Stomach (tissue), 9 donors: ENCODE results near the gene GPBP1L1. TPM values are rescaled to one million over a fixed set of nuclear protein-coding genes. Genes with fewer than 3 reads are reported as not detected.
A peak's percentile ranks its signal among the peaks of the same experiment; 100 is the strongest.

ENCODE experiments used
- DNase-seq, 2 donors: peaks; one replicate each; pipeline versions ENCODE4 v3.0.0 to v3.0.0-alpha.2; 2013 to 2019
- H3K27ac ChIP-seq, 5 donors: fragments of 200-600 bp in 4 of 5; sonication (generic) in 4 of 5; one replicate each; pipeline ENCODE4 v1.5.1; 2013 to 2019; ENCODE audit warnings: mild to moderate bottlenecking in 1 of 5, moderate library complexity in 1 of 5
- H3K27me3 ChIP-seq, 3 donors: fragments of 200-600 bp; sonication (generic); one replicate each; pipeline ENCODE4 v1.5.1; 2017 to 2019; ENCODE audit warnings: mixed run types in 1 of 3
- H3K36me3 ChIP-seq, 4 donors: fragments of 200-600 bp; sonication (generic); 1 replicate in 3 of 4; 2 replicates in 1 of 4; pipeline ENCODE4 v1.5.1; 2016 to 2019
- H3K4me1 ChIP-seq, 4 donors: fragments of 200-600 bp; sonication (generic); one replicate each; pipeline ENCODE4 v1.5.1; 2016 to 2019
- H3K4me3 ChIP-seq, 4 donors: fragments of 200-600 bp; sonication (generic) in 3 of 4; one replicate each; pipeline ENCODE4 v1.5.1; 2016 to 2019; ENCODE audit warnings: mild to moderate bottlenecking in 1 of 4
- H3K9me3 ChIP-seq, 4 donors: fragments of 200-600 bp; sonication (generic); one replicate each; pipeline ENCODE4 v1.5.1; 2016 to 2019
- EP300 ChIP-seq: sonication (generic); formaldehyde crosslinking; IDR thresholded peaks from one replicate; pipeline ENCODE4 v1.6.1; 2017; ENCODE audit warnings: antibody characterized with exemption
- POLR2A ChIP-seq, 4 donors: fragments of 450-650 bp; IDR thresholded peaks; one replicate each; pipeline ENCODE4 v1.6.1; 2016; ENCODE audit warnings: antibody characterized with exemption in 4 of 4, control low read depth in 2 of 4, mild to moderate bottlenecking in 1 of 4, moderate library complexity in 1 of 4
- POLR2AphosphoS5 ChIP-seq, 3 donors: sonication (generic); formaldehyde crosslinking; IDR thresholded peaks; one replicate each; pipeline ENCODE4 v1.6.1; 2016; ENCODE audit warnings: antibody characterized with exemption in 3 of 3
- WGBS, 5 donors: extraction: QIAGEN DNeasy Blood & Tissue Kit in 3 of 5; methylation state at CpG; one replicate each; pipeline versions ENCODE4 v1.1.5 to v1.1.7; 2013 to 2018; 5-methylcytosine and 5-hydroxymethylcytosine counted together
- intact Hi-C: fragments of 100-400 bp; cut with DNase I; formaldehyde crosslinking; loops from one replicate; pipeline ENCODE4 v1.15.1; 2023; ENCODE audit warnings: low total_unique reads
- polyA plus RNA-seq, 3 donors: library from polyadenylated mRNA; stranded (reverse); fragments of 200-250 nt; gene quantifications; one replicate each; pipeline ENCODE4 v1.2.3, GENCODE V29; 2013
- total RNA-seq, 5 donors: library from RNA; depleted of rRNA; stranded (reverse); fragments of >200 nt; gene quantifications; one replicate each; pipeline versions ENCODE4 v1.1.0 to v1.2.3, GENCODE V29; 2014 to 2016
- TF ChIP-seq, protein P1 (sequence below), 7 experiments: fragments of 450-650 bp in 4 of 7; fragments of 200-600 bp in 3 of 7; sonication (generic) in 3 of 7; IDR thresholded peaks; one replicate each; pipeline ENCODE4 v1.5.1; 2016 to 2019; ENCODE audit warnings: antibody characterized with exemption in 7 of 7, control low read depth in 2 of 7, mild to moderate bottlenecking in 1 of 7
- donor health status: healthy with polysubstance abuse.
- donor health status: Bipolar disorder and iron deficiency.
- donor health status: healthy.

The GPBP1L1 gene
- total and polyA plus RNA-seq, 8 donors = 40.1 to 346 (median 103) TPM

DNA sequence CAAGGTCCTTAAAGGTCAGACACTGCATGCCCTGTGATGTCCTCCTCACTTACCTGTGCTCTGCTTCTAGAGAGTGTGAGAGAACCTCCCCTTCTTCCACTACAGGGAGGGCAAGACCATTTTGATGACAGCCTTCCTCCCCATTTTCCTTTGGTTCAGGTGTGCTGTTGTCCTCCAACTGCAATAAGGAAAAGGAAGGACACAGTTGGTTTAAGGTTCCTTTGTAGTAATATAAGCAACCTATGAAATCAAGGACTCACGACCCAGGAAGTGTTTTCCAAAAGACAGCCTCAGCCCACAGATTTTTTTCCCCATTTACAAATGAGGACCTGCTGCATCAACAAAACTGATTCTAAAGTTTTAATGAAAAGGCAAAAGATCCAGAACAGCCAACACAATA is 55.9 kb downstream of the GPBP1L1 start:
- intact Hi-C loops = no loop called here
- Histone ChIP-seq H3K36me3 (peaks cover 75 to 100% (median 99%) of the 10 kb centered on the region in 4 donors), H3K27ac (no peak overlapping the region), H3K4me1 (peaks cover 0 to 7% (median 2%) of the 10 kb centered on the region in 4 donors), H3K4me3 (no peak overlapping the region), H3K27me3 (no peaks in the 10 kb centered on the region), H3K9me3 (no peaks in the 10 kb centered on the region)
- TF ChIP-seq POLR2AphosphoS5 (IDR thresholded peaks at IDR 0.05) (no peak), EP300 (no peak), POLR2A (IDR thresholded peaks at IDR 0.05) (no peak)
- TF ChIP-seq, protein P1, sequence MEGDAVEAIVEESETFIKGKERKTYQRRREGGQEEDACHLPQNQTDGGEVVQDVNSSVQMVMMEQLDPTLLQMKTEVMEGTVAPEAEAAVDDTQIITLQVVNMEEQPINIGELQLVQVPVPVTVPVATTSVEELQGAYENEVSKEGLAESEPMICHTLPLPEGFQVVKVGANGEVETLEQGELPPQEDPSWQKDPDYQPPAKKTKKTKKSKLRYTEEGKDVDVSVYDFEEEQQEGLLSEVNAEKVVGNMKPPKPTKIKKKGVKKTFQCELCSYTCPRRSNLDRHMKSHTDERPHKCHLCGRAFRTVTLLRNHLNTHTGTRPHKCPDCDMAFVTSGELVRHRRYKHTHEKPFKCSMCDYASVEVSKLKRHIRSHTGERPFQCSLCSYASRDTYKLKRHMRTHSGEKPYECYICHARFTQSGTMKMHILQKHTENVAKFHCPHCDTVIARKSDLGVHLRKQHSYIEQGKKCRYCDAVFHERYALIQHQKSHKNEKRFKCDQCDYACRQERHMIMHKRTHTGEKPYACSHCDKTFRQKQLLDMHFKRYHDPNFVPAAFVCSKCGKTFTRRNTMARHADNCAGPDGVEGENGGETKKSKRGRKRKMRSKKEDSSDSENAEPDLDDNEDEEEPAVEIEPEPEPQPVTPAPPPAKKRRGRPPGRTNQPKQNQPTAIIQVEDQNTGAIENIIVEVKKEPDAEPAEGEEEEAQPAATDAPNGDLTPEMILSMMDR (IDR thresholded peaks at IDR 0.05) = no peak
- 77 to 90% (median 79%) methylated on average over 1 of the region's 1 CpG for WGBS, 5 donors
- no peak for DNase-seq

DNA sequence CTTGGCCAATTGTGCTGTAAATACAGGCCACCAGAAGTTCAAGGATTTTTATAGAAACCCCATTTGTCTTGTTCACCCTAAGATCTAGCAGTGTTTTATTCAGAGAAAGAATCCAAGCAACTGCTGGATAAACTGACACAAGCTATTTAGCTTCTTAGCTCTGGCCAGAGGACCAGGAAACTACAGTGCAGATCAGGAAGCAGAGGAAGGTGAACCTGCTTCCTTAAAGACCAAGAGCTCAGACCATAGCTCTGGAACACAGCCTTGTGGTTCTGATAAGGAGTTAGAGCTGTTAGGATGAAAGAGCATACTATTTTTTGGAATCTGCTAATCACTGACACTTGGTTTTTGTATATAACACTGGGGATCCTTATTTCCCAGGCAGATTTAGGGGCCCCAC is 57.3 kb downstream of the GPBP1L1 start:
- no peaks in the 10 kb centered on the region for H3K9me3 ChIP-seq
- H3K4me3 ChIP-seq = no peak overlapping the region
- H3K27ac ChIP-seq = peak overlapping the region in 1 of 5 donors; percentile 16
- no peak for TF ChIP-seq POLR2AphosphoS5 (IDR thresholded peaks at IDR 0.05)
- TF ChIP-seq, protein P1 (IDR thresholded peaks at IDR 0.05) = no peak
- no peak for TF ChIP-seq POLR2A (IDR thresholded peaks at IDR 0.05)
- TF ChIP-seq EP300 = no peak
- H3K27me3 ChIP-seq = no peaks in the 10 kb centered on the region
- peaks cover 0 to 7% (median 2%) of the 10 kb centered on the region in 4 donors for H3K4me1 ChIP-seq
- peaks cover 72 to 98% (median 92%) of the 10 kb centered on the region in 4 donors for H3K36me3 ChIP-seq
- intact Hi-C loops = no loop called here
- DNase-seq = no peak

- intact Hi-C loops = no loop called here
- Histone ChIP-seq H3K27me3 (no peaks in the 10 kb centered on the region), H3K36me3 (peaks cover 38 to 91% (median 79%) of the 10 kb centered on the region in 4 donors), H3K4me3 (peak within 1 kb of the TSS in 3 of 4 donors; percentile 13 to 27 (median 17)), H3K4me1 (peaks cover 3 to 32% (median 12%) of the 10 kb centered on the region in 4 donors), H3K9me3 (no peaks in the 10 kb centered on the region), H3K27ac (peak within 1 kb of the TSS in 2 of 5 donors; percentile 56 to 71)
- peak in 1 of 2 donors; percentile 19 for DNase-seq
- WGBS, 5 donors = 31 to 41% (median 35%) methylated on average over 4 of the region's 4 CpGs
- no peak for TF ChIP-seq POLR2AphosphoS5 (IDR thresholded peaks at IDR 0.05)
- TF ChIP-seq POLR2A (IDR thresholded peaks at IDR 0.05) = no peak
- TF ChIP-seq EP300 = no peak
- TF ChIP-seq, protein P1 (IDR thresholded peaks at IDR 0.05) = no peak
Observed at GRCh38 chr1:45623972-45624371, 62.4 kb downstream of the GPBP1L1 start, which contains the start of gene CCDC17. Gene CCDC17, minus strand, starts transcription at chr1:45624054. Its CDS starts 145 bp downstream, at chr1:45623909.

DNA sequence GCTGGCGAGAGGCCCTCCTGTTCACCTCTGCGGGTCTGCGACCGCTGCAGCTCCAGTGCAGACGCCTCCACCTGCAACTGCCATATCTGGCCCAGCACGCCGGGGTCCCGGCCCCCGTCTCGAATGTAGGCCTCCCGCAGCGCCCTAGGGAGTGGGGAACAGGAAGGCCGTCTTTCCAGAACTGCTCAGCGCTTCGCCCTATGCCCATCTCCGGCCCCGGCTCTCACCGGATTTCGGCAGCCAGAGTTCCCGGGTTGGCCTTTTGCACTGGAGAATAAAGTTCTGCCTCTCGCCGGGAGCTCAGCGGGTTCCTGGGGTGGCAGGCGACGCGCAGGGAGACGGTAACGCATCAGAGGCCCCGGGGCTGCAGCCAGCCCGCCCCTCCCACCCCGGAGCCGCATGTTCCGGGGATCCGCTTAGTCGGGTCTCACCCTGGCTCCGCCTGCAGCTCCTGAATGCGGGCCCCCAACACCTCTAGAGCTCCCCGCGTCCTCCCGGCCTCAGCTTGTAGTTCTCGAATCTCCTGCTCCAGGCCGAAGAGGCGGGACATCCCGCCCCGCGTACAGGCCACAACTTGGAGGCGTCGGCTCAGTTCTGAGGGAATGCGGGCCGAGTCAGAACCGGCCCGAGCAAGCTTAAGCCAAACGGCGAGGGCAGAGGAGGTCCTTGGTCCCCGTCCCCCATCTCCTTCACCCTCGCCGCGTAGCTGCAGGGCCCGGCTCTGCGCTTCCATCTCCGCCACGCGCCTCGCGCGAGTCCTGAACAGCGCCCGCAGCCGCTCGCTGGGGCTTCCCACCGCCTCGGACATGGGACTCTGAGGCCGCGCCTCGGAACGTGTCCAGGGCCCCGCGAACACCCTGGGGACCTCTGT is 63.6 kb downstream of the GPBP1L1 start:
- peaks cover 3 to 27% (median 12%) of the 10 kb centered on the region in 4 donors for H3K4me1 ChIP-seq
- H3K27me3 ChIP-seq = no peaks in the 10 kb centered on the region
- H3K9me3 ChIP-seq = no peaks in the 10 kb centered on the region
- intact Hi-C loops = no loop called here
- H3K27ac ChIP-seq = peak overlapping the region in 3 of 5 donors; percentile 49 to 71 (median 56)
- TF ChIP-seq POLR2AphosphoS5 (IDR thresholded peaks at IDR 0.05) = peak in 1 of 3 donors; percentile 4
- TF ChIP-seq, protein P1 (IDR thresholded peaks at IDR 0.05) = no peak
- H3K36me3 ChIP-seq = peaks cover 33 to 91% (median 79%) of the 10 kb centered on the region in 4 donors
- 67 to 76% (median 69%) methylated on average over 62 to 78 of the region's 78 CpGs for WGBS, 5 donors
- DNase-seq = peak in 1 of 2 donors; percentile 43
- peak overlapping the region in 3 of 4 donors; percentile 13 to 27 (median 17) for H3K4me3 ChIP-seq
